Measurements from ENCODE around the gene MILR1.

DNA sequence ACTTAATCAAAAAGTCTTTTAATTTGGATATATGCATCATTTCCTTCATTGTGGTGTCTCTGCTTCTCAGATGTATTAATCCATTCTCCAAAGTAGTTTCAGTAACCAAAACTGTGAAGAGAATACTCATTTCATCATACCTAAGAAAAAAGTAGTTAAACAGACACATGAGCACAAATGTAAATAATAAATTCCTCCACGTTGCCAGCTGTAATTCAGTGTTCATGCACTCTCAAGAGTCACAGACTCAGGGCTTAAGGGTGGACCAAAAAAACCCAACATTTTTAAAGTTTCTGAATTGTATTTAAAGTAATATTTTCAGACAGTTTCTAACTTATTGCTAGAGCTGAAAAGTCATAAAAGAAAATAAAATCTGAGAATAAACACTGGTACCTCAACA, 28.9 kb downstream of the MILR1 start:
- TF ChIP-seq POLR2A (IDR thresholded peaks at IDR 0.05; ENCODE audit: low read length) (no peak), RFX5 (IDR thresholded peaks at IDR 0.05) (no peak), ZC3H11A (IDR thresholded peaks at IDR 0.05) (no peak), JUN (IDR thresholded peaks at IDR 0.05) (no peak), CBX8 (IDR thresholded peaks at IDR 0.05) (no peak), RNF2 (IDR thresholded peaks at IDR 0.05; ENCODE audit: borderline replicate concordance, low read depth) (no peak), SMC3 (IDR thresholded peaks at IDR 0.05) (no peak), BHLHE40 (IDR thresholded peaks at IDR 0.05; ENCODE audit: low read depth, low read length) (no peak), JUNB (IDR thresholded peaks at IDR 0.05) (no peak)
- TF ChIP-seq, protein P1, sequence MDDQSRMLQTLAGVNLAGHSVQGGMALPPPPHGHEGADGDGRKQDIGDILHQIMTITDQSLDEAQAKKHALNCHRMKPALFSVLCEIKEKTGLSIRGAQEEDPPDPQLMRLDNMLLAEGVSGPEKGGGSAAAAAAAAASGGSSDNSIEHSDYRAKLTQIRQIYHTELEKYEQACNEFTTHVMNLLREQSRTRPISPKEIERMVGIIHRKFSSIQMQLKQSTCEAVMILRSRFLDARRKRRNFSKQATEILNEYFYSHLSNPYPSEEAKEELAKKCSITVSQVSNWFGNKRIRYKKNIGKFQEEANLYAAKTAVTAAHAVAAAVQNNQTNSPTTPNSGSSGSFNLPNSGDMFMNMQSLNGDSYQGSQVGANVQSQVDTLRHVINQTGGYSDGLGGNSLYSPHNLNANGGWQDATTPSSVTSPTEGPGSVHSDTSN (IDR thresholded peaks at IDR 0.05): no peak
- TF ChIP-seq, protein P2, sequence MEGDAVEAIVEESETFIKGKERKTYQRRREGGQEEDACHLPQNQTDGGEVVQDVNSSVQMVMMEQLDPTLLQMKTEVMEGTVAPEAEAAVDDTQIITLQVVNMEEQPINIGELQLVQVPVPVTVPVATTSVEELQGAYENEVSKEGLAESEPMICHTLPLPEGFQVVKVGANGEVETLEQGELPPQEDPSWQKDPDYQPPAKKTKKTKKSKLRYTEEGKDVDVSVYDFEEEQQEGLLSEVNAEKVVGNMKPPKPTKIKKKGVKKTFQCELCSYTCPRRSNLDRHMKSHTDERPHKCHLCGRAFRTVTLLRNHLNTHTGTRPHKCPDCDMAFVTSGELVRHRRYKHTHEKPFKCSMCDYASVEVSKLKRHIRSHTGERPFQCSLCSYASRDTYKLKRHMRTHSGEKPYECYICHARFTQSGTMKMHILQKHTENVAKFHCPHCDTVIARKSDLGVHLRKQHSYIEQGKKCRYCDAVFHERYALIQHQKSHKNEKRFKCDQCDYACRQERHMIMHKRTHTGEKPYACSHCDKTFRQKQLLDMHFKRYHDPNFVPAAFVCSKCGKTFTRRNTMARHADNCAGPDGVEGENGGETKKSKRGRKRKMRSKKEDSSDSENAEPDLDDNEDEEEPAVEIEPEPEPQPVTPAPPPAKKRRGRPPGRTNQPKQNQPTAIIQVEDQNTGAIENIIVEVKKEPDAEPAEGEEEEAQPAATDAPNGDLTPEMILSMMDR (IDR thresholded peaks at IDR 0.05): no peak
- TF ChIP-seq, protein P3, sequence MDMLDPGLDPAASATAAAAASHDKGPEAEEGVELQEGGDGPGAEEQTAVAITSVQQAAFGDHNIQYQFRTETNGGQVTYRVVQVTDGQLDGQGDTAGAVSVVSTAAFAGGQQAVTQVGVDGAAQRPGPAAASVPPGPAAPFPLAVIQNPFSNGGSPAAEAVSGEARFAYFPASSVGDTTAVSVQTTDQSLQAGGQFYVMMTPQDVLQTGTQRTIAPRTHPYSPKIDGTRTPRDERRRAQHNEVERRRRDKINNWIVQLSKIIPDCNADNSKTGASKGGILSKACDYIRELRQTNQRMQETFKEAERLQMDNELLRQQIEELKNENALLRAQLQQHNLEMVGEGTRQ (IDR thresholded peaks at IDR 0.05): no peak

All from A549 (cell line).